ENCODE measurements around the gene ZDHHC22. TPM values are rescaled to one million over a fixed set of nuclear protein-coding genes. Genes with fewer than 3 reads are reported as not detected.

The ZDHHC22 gene
- total and polyA plus RNA-seq, 2 of the 13 experiments (the other 11 are each of a cell fraction or from before 2014, with no cell fraction given): not detected

DNA sequence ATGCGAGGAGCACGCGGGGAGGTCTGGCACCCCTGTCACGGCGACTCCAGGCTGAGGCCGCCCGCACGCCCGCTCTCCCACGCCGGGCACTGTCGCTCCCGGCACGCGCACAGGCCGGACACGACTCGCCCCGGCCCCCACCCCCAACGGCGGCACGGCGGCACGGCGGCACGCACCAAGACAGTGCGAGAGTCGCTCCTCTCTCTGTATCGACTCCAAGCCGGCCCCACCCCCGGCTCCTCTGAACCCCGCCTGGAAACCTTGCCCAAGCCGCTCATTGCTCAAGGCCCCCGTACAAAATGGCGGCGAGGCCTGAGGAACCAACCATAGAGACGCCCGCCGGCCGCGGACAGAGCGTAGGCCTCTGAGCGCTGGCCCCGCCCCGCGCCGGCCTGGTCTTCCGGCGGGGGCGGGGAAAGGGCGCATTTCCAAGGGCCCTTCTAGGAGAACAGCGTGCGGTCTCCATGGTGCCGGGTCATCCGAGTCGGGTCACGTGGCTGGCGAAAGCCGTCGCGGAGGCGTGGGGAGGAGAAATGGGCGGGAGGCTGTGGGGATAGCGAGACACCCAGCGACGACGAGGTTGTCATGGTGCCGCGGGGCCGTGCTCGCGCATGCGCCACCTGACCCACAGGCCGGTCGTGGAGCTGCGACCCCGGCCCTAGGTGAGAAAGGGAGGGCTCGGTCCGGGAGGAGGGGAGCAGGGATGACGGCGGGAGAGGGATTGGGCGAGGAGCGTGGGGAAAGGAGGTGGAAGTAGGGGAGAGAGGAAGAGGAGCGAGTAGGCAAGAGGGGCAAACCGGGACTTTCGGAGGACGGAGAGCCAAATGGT, 43.7 kb downstream of the ZDHHC22 start, which contains the start of gene CIPC (continued):
- TF ChIP-seq ZNF563 (CRISPR knock-in tag; IDR thresholded peaks at IDR 0.05) (peak; percentile 44; the same call in 1 of the 2 replicates), SMAD1 (CRISPR knock-in tag; IDR thresholded peaks at IDR 0.05; ENCODE audit: borderline replicate concordance, low read depth) (peak; percentile 75; the same call in 1 of the 2 replicates), ZNF329 (CRISPR knock-in tag; IDR thresholded peaks at IDR 0.05; ENCODE audit: low read depth) (0 out of 2 replicates have a peak, but pooled peaks have one; percentile 34), TBX3 (IDR thresholded peaks at IDR 0.05; ENCODE audit: borderline replicate concordance) (no peak; the same call in 1 of the 2 replicates), FOSL1 (CRISPR knock-in tag; IDR thresholded peaks at IDR 0.05; ENCODE audit: borderline replicate concordance) (no peak), IKZF1 (IDR thresholded peaks at IDR 0.05) (no peak), KLF12 (CRISPR knock-in tag; IDR thresholded peaks at IDR 0.05; ENCODE audit: borderline replicate concordance) (peak; percentile 64; the same call in 1 of the 2 replicates), FOXK1 (CRISPR knock-in tag; IDR thresholded peaks at IDR 0.05; ENCODE audit: borderline replicate concordance, low read depth) (peak; percentile 70), MTA1 (CRISPR knock-in tag; IDR thresholded peaks at IDR 0.05; ENCODE audit: borderline replicate concordance) (peak; percentile 73), ZNF850 (CRISPR knock-in tag; conservative IDR thresholded peaks at IDR 0.05) (peak; percentile 76; the same call in 1 of the 2 replicates), KDM5B (CRISPR knock-in tag; IDR thresholded peaks at IDR 0.05; ENCODE audit: borderline replicate concordance) (peak; percentile 58; the same call in 1 of the 2 replicates), ZNF558 (CRISPR knock-in tag; IDR thresholded peaks at IDR 0.05; ENCODE audit: borderline replicate concordance) (peak; percentile 72; the same call in 1 of the 2 replicates), ZNF33A (CRISPR knock-in tag; IDR thresholded peaks at IDR 0.05; ENCODE audit: borderline replicate concordance) (no peak), ZNF598 (CRISPR knock-in tag; IDR thresholded peaks at IDR 0.05; ENCODE audit: borderline replicate concordance) (peak; percentile 71; the same call in 1 of the 2 replicates), ZNF484 (CRISPR knock-in tag; IDR thresholded peaks at IDR 0.05; ENCODE audit: borderline replicate concordance, low read depth) (no peak), NFYC (CRISPR knock-in tag; IDR thresholded peaks at IDR 0.05) (peak; percentile 33; the same call in 1 of the 2 replicates), SP2 (CRISPR knock-in tag; IDR thresholded peaks at IDR 0.05) (peak; percentile 67), ZNF816 (CRISPR knock-in tag; IDR thresholded peaks at IDR 0.05; ENCODE audit: borderline replicate concordance) (peak; percentile 51; the same call in 1 of the 2 replicates), KLF6 (CRISPR knock-in tag; IDR thresholded peaks at IDR 0.05) (peak; percentile 78; the same call in 1 of the 2 replicates), KLF9 (CRISPR knock-in tag; IDR thresholded peaks at IDR 0.05; ENCODE audit: low read depth) (no peak), AGO2 (optimal IDR thresholded peaks at IDR 0.05; ENCODE audit: low read depth, low read length) (peak; percentile 70), ZMYM4 (CRISPR knock-in tag; IDR thresholded peaks at IDR 0.05) (peak; percentile 71; the same call in 1 of the 2 replicates), ZNF564 (CRISPR knock-in tag; IDR thresholded peaks at IDR 0.05) (peak; percentile 32; the same call in 1 of the 2 replicates), CEBPB (IDR thresholded peaks at IDR 0.05; ENCODE audit: borderline replicate concordance, low read depth, low read length) (peak; percentile 96), CBX1 (IDR thresholded peaks at IDR 0.05; ENCODE audit: low read depth) (no peak)
- TF ChIP-seq, protein P1, sequence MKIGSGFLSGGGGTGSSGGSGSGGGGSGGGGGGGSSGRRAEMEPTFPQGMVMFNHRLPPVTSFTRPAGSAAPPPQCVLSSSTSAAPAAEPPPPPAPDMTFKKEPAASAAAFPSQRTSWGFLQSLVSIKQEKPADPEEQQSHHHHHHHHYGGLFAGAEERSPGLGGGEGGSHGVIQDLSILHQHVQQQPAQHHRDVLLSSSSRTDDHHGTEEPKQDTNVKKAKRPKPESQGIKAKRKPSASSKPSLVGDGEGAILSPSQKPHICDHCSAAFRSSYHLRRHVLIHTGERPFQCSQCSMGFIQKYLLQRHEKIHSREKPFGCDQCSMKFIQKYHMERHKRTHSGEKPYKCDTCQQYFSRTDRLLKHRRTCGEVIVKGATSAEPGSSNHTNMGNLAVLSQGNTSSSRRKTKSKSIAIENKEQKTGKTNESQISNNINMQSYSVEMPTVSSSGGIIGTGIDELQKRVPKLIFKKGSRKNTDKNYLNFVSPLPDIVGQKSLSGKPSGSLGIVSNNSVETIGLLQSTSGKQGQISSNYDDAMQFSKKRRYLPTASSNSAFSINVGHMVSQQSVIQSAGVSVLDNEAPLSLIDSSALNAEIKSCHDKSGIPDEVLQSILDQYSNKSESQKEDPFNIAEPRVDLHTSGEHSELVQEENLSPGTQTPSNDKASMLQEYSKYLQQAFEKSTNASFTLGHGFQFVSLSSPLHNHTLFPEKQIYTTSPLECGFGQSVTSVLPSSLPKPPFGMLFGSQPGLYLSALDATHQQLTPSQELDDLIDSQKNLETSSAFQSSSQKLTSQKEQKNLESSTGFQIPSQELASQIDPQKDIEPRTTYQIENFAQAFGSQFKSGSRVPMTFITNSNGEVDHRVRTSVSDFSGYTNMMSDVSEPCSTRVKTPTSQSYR (CRISPR knock-in tag; IDR thresholded peaks at IDR 0.05; ENCODE audit: borderline replicate concordance): peak; percentile 65; the same call in 1 of the 2 replicates
- TF ChIP-seq, protein P2, sequence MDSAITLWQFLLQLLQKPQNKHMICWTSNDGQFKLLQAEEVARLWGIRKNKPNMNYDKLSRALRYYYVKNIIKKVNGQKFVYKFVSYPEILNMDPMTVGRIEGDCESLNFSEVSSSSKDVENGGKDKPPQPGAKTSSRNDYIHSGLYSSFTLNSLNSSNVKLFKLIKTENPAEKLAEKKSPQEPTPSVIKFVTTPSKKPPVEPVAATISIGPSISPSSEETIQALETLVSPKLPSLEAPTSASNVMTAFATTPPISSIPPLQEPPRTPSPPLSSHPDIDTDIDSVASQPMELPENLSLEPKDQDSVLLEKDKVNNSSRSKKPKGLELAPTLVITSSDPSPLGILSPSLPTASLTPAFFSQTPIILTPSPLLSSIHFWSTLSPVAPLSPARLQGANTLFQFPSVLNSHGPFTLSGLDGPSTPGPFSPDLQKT (CRISPR knock-in tag; IDR thresholded peaks at IDR 0.05; ENCODE audit: borderline replicate concordance): no peak

Measured in HepG2 (cell line).